ENCODE results near the gene MEF2A.
"Not testable (repeated sequence)": the region's sequence is repeated elsewhere in the genome, so short reads cannot be mapped to it uniquely, and the experiment has no call there.

MEF2A gene

GRCh38 chr15:99651023-99651807 is 85.4 kb downstream of the MEF2A start:
- DNase-seq = no peak

GRCh38 chr15:99656205-99656604 is 90.4 kb downstream of the MEF2A start:
- no peak for DNase-seq

- DNase-seq = no peak
Measured at GRCh38 chr15:99657996-99658395, 92.2 kb downstream of the MEF2A start.

GRCh38 chr15:99662903-99663302 is 97.1 kb downstream of the MEF2A start:
- DNase-seq = no peak

- DNase-seq = not testable (repeated sequence)
Measured at GRCh38 chr15:99666073-99666472, 100.3 kb downstream of the MEF2A start.

GRCh38 chr15:99668533-99669182 is 102.9 kb downstream of the MEF2A start:
- DNase-seq = no peak

GRCh38 chr15:99669250-99669649 is 103.5 kb downstream of the MEF2A start:
- DNase-seq = no peak

- DNase-seq = no peak
Measured at GRCh38 chr15:99671926-99672635, 106.3 kb downstream of the MEF2A start.

GRCh38 chr15:99673111-99673510 is 107.3 kb downstream of the MEF2A start:
- no peak for DNase-seq

- DNase-seq = no peak
Measured at GRCh38 chr15:99674279-99674678, 108.5 kb downstream of the MEF2A start.

- DNase-seq = no peak
Measured at GRCh38 chr15:99677540-99678134, 111.9 kb downstream of the MEF2A start.

- no peak for DNase-seq
Measured at GRCh38 chr15:99680276-99680675, 114.5 kb downstream of the MEF2A start.

GRCh38 chr15:99681990-99682389 is 116.2 kb downstream of the MEF2A start:
- DNase-seq = no peak

GRCh38 chr15:99682455-99682854 is 116.7 kb downstream of the MEF2A start:
- DNase-seq = peak; percentile 1

- no peak for DNase-seq
Measured at GRCh38 chr15:99683000-99683670, 117.4 kb downstream of the MEF2A start.

- DNase-seq = no peak
Measured at GRCh38 chr15:99686290-99686689, 120.5 kb downstream of the MEF2A start.

- DNase-seq = no peak
Measured at GRCh38 chr15:99692825-99693224, 127.0 kb downstream of the MEF2A start.

GRCh38 chr15:99696096-99696495 is 130.3 kb downstream of the MEF2A start:
- no peak for DNase-seq

- DNase-seq = no peak
Measured at GRCh38 chr15:99702895-99703602, 137.3 kb downstream of the MEF2A start.

- DNase-seq = peak; percentile 81
Measured at GRCh38 chr15:99703603-99704443, 138.0 kb downstream of the MEF2A start.

GRCh38 chr15:99704444-99704838 is 138.7 kb downstream of the MEF2A start:
- DNase-seq = peak; percentile 84
